Measurements from ENCODE around the gene ADGRB2.

- TF ChIP-seq POLR2A (IDR thresholded peaks at IDR 0.05) = no peak
- TF ChIP-seq, protein P1, sequence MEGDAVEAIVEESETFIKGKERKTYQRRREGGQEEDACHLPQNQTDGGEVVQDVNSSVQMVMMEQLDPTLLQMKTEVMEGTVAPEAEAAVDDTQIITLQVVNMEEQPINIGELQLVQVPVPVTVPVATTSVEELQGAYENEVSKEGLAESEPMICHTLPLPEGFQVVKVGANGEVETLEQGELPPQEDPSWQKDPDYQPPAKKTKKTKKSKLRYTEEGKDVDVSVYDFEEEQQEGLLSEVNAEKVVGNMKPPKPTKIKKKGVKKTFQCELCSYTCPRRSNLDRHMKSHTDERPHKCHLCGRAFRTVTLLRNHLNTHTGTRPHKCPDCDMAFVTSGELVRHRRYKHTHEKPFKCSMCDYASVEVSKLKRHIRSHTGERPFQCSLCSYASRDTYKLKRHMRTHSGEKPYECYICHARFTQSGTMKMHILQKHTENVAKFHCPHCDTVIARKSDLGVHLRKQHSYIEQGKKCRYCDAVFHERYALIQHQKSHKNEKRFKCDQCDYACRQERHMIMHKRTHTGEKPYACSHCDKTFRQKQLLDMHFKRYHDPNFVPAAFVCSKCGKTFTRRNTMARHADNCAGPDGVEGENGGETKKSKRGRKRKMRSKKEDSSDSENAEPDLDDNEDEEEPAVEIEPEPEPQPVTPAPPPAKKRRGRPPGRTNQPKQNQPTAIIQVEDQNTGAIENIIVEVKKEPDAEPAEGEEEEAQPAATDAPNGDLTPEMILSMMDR (IDR thresholded peaks at IDR 0.05 in 4 of 5, conservative IDR thresholded peaks at IDR 0.05 in 1 of 5) = no peak
These were observed 34.5 kb upstream of the ADGRB2 start for GRCh38 chr1:31798433-31799195.

Measured in gastrocnemius medialis (tissue), 4 donors.